Activated T-helper 2 cell treated with anti-CD3 and anti-CD28 coated beads, Interferon-gamma antibody, Interleukin-2, Interleukin-4, amounts not matched to agents 10 μg/mL and 5 μg/mL and 100 μg/mL, durations not matched to agents 14 hours and 24 hours and 36 hours (primary cell): Measurements from ENCODE around the gene AMN. TPM values are rescaled to one million over a fixed set of nuclear protein-coding genes. Genes with fewer than 3 reads are reported as not detected.

ENCODE experiments used
- DNase-seq: peaks from one replicate; pipeline ENCODE4 v3.0.0; 2021; ENCODE audit warnings: low spot score
- H3K27ac Mint-ChIP-seq: one replicate; pipeline ENCODE4 v1.8.0; 2021; ENCODE audit warnings: mixed read lengths
- H3K27me3 Mint-ChIP-seq: one replicate; pipeline ENCODE4 v1.8.0; 2021; ENCODE audit warnings: low read depth, mixed read lengths
- H3K36me3 Mint-ChIP-seq: one replicate; pipeline ENCODE4 v1.8.0; 2021; ENCODE audit warnings: low read depth, mixed read lengths
- H3K4me1 Mint-ChIP-seq: one replicate; pipeline ENCODE4 v1.8.0; 2021; ENCODE audit warnings: low read depth, mixed read lengths
- H3K4me3 Mint-ChIP-seq: one replicate; pipeline ENCODE4 v1.8.0; 2021; ENCODE audit warnings: low read depth, mild to moderate bottlenecking, moderate library complexity, mixed read lengths
- H3K9me3 Mint-ChIP-seq: one replicate; pipeline ENCODE4 v1.8.0; 2021; ENCODE audit warnings: mixed read lengths
- intact Hi-C: fragments of 100-400 bp; cut with micrococcal nuclease; formaldehyde crosslinking; loops from one replicate; pipeline ENCODE4 v1.15.1; 2023
- total RNA-seq: library from RNA; stranded (reverse); gene quantifications from 2 replicates; pipeline ENCODE4 v1.2.3, GENCODE V29; 2022

Gene AMN
- total RNA-seq, 1 donor from 2014 or later: 0.55 TPM

GRCh38 chr14:102952276-102952675 is 29.8 kb downstream of the AMN start:
- no peaks in the 10 kb centered on the region for H3K9me3 Mint-ChIP-seq
- H3K27me3 Mint-ChIP-seq: no peaks in the 10 kb centered on the region
- peaks cover 12% of the 10 kb centered on the region for H3K4me1 Mint-ChIP-seq
- H3K27ac Mint-ChIP-seq: no peak overlapping the region
- intact Hi-C loops: no loop called here
- no peak overlapping the region for H3K4me3 Mint-ChIP-seq
- no peak for DNase-seq
- no peaks in the 10 kb centered on the region for H3K36me3 Mint-ChIP-seq

DNA sequence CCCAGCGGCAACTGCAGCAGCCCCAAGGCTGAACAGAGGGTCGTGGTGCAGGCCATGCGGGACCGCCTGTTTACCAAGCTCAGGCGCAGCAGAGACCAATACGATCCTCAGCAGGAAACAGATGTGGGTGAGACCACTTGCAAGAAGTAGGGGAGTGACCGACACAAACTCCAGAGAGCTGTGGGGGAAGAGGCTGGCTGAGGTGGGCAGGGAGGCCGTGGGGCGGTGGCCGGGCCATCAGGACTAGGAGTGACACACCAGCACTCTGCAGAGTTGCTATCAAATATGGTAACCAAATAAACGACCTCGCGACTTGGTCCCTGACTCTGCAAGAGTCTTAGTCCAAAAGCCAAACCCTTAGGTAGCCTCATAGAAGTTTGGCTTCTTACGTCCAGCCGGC is 30.6 kb downstream of the AMN start:
- Mint-ChIP-seq H3K27ac (no peak overlapping the region), H3K36me3 (no peaks in the 10 kb centered on the region), H3K4me3 (no peak overlapping the region), H3K4me1 (peaks cover 12% of the 10 kb centered on the region), H3K27me3 (no peaks in the 10 kb centered on the region), H3K9me3 (no peaks in the 10 kb centered on the region)
- intact Hi-C loops: no loop called here
- no peak for DNase-seq

DNA sequence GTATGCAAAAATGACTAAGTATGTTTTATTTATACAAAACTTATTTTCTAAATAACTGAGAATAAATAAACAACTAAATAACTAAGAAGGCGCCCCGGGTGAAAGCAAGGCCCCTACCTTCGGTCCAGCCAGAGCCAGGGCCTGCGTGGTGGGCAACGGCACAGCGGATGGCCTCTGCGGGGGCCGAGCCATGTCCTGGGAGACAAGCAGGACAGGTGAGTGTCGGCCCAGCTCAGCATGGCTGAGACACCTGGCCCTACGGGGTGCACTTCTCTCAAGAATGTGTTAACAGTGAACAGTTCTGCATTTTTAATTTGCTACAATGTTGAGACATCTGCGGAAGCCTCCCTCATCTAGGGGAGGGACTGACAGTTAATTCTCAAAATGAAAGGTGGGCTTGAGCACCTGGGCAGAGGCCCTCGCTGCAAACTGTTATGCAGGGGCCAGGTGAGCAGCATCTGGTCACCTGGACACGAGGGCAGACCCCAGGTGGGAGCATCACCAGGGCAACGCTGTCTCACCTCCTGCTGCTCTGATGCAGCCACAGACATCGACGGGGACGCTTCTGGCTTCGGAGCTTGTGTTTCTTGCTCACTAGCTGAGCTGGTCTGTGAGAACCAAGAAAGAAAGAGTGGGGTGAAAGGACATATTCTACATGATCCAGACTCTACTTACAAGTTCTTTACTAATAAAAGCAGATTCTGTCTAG is 31.8 kb downstream of the AMN start:
- peaks cover 6% of the 10 kb centered on the region for H3K4me1 Mint-ChIP-seq
- H3K27me3 Mint-ChIP-seq: no peaks in the 10 kb centered on the region
- H3K36me3 Mint-ChIP-seq: no peaks in the 10 kb centered on the region
- no peak for DNase-seq
- H3K4me3 Mint-ChIP-seq: no peak overlapping the region
- no peaks in the 10 kb centered on the region for H3K9me3 Mint-ChIP-seq
- no peak overlapping the region for H3K27ac Mint-ChIP-seq
- intact Hi-C loops: no loop called here

GRCh38 chr14:102955636-102956408 is 33.4 kb downstream of the AMN start:
- Mint-ChIP-seq H3K4me3 (no peak overlapping the region), H3K4me1 (no peaks in the 10 kb centered on the region), H3K9me3 (no peaks in the 10 kb centered on the region), H3K27ac (no peak overlapping the region), H3K36me3 (no peaks in the 10 kb centered on the region), H3K27me3 (no peaks in the 10 kb centered on the region)
- no peak for DNase-seq
- intact Hi-C loops: no loop called here

DNA sequence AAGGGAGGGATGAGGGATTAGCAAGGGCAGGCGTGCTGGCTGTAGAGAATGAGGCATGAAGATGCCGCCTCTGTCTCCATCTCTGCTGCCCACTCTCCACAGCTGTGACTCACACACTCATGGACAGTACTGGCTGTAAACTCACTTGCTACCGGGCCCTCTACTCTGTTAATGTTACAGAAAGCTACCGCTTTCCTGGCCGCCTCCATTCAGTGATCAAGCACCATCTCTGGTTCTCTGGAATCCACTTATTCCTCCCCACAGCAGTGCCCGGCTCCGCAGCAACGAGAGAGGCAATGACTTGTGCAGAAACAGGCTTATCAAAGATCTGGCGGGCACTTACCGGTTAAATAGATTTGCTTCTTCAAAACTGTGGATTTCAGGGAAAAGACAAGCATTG is 34.8 kb downstream of the AMN start:
- no peak overlapping the region for H3K27ac Mint-ChIP-seq
- no peaks in the 10 kb centered on the region for H3K9me3 Mint-ChIP-seq
- no peak for DNase-seq
- H3K27me3 Mint-ChIP-seq: no peaks in the 10 kb centered on the region
- H3K4me3 Mint-ChIP-seq: no peak overlapping the region
- no peaks in the 10 kb centered on the region for H3K36me3 Mint-ChIP-seq
- no peaks in the 10 kb centered on the region for H3K4me1 Mint-ChIP-seq
- intact Hi-C loops: no loop called here

DNA sequence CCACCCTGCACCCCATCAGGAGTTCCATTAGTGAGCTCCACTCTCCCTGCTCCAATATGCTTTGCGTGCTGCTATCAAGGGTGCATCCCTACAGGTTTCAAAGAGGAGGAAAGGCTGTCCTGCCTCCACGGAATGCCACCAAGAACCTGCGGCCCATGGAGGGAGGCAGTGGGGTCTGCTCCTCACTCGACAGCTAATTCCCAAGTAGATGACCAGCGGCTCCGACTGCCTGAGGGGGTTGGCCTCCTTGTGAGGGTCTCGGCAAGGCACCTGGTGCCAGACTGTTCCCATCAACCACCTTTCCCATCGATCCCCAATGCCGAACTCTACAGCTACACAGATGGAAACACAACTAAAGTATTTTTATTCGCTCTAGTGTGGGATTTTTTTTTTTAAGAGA is 36.0 kb downstream of the AMN start:
- intact Hi-C loops: no loop called here
- Mint-ChIP-seq H3K36me3 (no peaks in the 10 kb centered on the region), H3K4me1 (no peaks in the 10 kb centered on the region), H3K27ac (no peak overlapping the region), H3K9me3 (no peaks in the 10 kb centered on the region), H3K27me3 (no peaks in the 10 kb centered on the region), H3K4me3 (no peak overlapping the region)
- no peak for DNase-seq

- no peak for DNase-seq
- Mint-ChIP-seq H3K27ac (no peak overlapping the region), H3K4me1 (no peaks in the 10 kb centered on the region), H3K9me3 (no peaks in the 10 kb centered on the region), H3K36me3 (no peaks in the 10 kb centered on the region), H3K4me3 (no peak overlapping the region), H3K27me3 (no peaks in the 10 kb centered on the region)
- intact Hi-C loops: no loop called here
Measured at GRCh38 chr14:102962111-102962627, 39.7 kb downstream of the AMN start.

GRCh38 chr14:102964152-102964730 is 41.8 kb downstream of the AMN start:
- intact Hi-C loops: no loop called here
- no peak overlapping the region for H3K4me3 Mint-ChIP-seq
- no peaks in the 10 kb centered on the region for H3K36me3 Mint-ChIP-seq
- H3K9me3 Mint-ChIP-seq: no peaks in the 10 kb centered on the region
- H3K4me1 Mint-ChIP-seq: no peaks in the 10 kb centered on the region
- H3K27me3 Mint-ChIP-seq: no peaks in the 10 kb centered on the region
- no peak overlapping the region for H3K27ac Mint-ChIP-seq
- DNase-seq: no peak

DNA sequence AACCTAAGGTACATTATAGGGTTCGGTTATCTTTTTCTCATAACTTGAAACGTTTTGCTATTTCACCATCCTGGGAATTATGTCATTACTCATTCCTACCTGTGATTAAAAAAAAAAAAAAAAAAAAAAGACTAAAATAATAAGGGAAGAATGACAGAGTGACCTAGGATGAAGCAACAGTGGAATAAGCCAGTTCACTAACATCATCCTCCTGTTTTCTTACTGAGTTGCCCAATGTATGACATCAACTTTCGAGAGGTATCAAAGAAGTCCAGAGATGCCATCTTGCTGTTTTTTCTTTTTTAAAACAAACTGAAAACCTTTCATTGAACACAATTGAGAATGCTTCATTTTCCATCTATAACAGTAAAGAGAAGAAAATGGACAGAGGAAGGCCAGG is 42.8 kb downstream of the AMN start:
- intact Hi-C loops: no loop called here
- no peaks in the 10 kb centered on the region for H3K4me1 Mint-ChIP-seq
- no peak overlapping the region for H3K4me3 Mint-ChIP-seq
- no peak overlapping the region for H3K27ac Mint-ChIP-seq
- DNase-seq: no peak
- no peaks in the 10 kb centered on the region for H3K27me3 Mint-ChIP-seq
- H3K36me3 Mint-ChIP-seq: no peaks in the 10 kb centered on the region
- no peaks in the 10 kb centered on the region for H3K9me3 Mint-ChIP-seq

DNA sequence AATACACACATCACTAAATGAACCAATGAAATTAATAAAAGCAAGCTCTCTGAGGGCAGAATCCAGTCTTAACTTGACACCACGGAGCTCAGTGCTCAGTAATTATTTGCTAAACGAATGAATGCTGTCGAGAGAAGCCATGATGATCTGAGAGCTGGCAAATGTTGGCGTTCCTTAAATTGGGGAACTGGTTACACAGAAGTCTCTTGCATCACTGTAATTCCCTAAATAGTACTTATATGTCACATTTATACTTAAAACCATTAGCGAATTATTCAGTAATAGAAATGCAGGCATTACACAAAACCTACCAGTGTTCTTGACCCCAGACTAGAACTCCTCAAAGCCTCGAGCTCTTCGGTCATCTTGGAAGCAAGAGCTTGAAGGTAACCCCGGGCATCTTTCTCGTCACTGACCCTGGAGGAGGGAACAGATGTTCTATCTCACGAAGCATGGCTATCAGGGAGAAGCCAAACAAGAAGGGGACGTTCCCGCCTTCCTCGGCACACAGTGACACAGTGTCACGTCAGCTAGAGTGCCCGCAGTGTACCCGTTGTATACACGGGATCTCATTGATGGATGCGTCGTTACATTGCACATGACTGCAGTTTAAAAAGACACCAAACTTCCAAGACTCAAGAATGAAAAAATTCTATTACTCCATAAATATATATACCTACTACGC is 43.6 kb downstream of the AMN start:
- DNase-seq: no peak
- no peaks in the 10 kb centered on the region for H3K27me3 Mint-ChIP-seq

DNA sequence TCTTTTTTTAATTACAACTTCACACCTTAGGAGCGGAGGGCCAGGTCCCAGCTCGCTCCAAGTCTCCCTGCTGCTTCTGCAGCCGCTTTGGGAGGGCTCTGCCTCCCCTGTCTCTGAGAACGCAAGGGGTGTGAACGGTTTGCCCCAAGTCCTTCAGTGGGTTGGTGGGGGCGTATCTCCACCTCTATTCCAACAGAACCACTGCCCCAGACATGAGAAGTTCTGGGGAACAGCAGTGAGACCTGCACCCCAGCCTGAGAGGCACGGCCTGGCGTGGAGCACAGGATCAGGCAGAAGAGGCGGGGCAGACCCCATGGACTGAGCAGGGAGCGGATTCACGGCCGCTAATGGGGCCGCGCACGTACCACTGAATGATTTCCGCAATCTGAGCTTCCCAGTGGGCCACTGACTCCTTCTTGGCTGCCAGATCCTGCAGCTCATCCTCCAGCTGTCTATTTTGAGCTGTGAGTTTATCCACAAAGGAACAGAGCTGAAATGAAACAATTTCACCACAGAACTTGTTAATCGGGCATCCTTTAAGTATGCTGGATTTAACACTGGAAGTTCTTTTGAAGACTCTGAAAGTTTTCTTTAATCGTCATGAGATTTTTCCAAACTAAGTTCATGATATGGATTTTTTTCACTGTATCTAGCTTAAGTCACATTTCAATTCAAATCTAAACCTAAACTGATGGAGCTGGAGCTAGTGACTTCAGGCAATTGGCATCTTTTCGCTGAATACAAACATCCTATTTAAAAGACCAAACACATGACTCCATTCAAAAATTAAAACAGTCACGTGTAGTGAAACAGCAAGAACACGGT is 44.4 kb downstream of the AMN start:
- Mint-ChIP-seq H3K4me1 (no peaks in the 10 kb centered on the region), H3K27me3 (no peaks in the 10 kb centered on the region), H3K36me3 (no peaks in the 10 kb centered on the region), H3K27ac (no peak overlapping the region), H3K4me3 (no peak overlapping the region), H3K9me3 (no peaks in the 10 kb centered on the region)
- no peak for DNase-seq
- intact Hi-C loops: no loop called here

More for the DNA sequence above, 43.6 kb downstream of the AMN start:
- no peaks in the 10 kb centered on the region for H3K9me3 Mint-ChIP-seq
- intact Hi-C loops: no loop called here
- H3K27ac Mint-ChIP-seq: no peak overlapping the region
- H3K4me3 Mint-ChIP-seq: no peak overlapping the region
- no peaks in the 10 kb centered on the region for H3K36me3 Mint-ChIP-seq
- no peaks in the 10 kb centered on the region for H3K4me1 Mint-ChIP-seq

DNA sequence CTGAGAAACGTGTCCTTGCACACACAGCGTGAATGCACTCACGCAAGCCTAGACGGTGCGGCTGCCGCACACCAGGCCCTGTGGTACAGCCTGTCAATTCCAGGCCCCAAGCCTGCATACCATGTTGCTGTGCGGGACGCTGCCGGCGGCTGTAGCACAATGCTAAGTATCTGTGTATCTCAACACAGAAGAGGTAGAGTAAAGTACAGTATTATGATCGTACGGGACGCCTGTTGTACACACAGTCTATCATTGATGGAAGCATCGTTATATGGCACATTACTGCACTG is 45.0 kb downstream of the AMN start:
- Mint-ChIP-seq H3K9me3 (no peaks in the 10 kb centered on the region), H3K4me3 (no peak overlapping the region), H3K27ac (no peak overlapping the region), H3K4me1 (no peaks in the 10 kb centered on the region), H3K27me3 (no peaks in the 10 kb centered on the region), H3K36me3 (no peaks in the 10 kb centered on the region)
- intact Hi-C loops: no loop called here
- no peak for DNase-seq
